Measurements from ENCODE around the gene TEAD3.

DNA sequence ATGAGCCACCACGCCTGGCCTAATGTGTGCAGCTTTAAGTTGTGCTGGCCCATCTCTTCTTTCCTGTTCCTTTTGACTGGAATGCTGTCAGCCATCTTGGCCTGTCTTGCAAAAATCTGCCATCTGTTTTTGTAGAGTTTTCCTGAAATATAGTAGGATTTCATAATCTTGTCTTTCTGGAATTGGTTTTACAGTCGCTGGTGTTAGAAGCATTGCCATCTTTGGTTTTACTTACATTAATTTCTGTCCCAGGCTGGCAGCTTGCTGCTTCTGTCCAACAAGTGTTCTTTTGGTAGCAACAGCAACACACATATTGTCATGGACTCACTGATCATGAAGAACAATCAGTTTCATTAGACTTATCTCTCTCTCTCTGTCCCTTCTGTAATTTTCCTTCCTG, 45.0 kb upstream of the TEAD3 start:
- no peak for TF ChIP-seq POLR2A (IDR thresholded peaks at IDR 0.05)
- TF ChIP-seq CTCF (IDR thresholded peaks at IDR 0.05) = no peak

Measured in esophagus squamous epithelium (tissue), 4 donors.